ENCODE results near the gene SUPT6H. TPM values are rescaled to one million over a fixed set of nuclear protein-coding genes. Genes with fewer than 3 reads are reported as not detected.
"Not testable (repeated sequence)": the region's sequence is repeated elsewhere in the genome, so short reads cannot be mapped to it uniquely, and the experiment has no call there.

Gene SUPT6H
- total RNA-seq, 1 experiment from 2014 or later, result 52.7 TPM

DNA sequence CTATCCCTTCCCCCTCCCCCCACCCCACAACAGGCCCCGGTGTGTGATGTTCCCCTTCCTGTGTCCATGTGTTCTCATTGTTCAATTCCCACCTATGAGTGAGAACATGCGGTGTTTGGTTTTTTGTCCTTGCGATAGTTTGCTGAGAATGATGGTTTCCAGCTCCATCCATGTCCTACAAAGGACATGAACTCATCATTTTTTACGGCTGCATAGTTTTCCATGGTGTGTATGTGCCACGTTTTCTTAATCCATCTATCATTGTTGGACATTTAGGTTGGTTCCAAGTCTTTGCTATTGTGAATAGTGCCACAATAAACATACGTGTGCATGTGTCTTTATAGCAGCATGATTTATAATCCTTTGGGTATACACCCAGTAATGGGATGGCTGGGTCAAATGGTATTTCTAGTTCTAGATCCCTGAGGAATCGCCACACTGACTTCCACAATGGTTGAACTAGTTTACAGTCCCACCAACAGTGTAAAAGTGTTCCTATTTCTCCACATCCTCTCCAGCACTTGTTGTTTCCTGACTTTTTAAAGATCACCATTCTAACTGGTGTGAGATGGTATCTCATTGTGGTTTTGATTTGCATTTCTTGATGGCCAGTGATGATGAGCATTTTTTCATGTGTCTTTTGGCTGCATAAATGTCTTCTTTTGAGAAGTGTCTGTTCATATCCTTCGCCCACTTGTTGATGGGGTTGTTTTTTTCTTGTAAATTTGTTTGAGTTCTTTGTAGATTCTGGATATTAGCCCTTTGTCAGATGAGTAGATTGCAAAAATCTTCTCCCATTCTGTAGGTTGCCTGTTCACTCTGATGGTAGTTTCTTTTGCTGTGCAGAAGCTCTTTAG, 74.1 kb downstream of the SUPT6H start:
- DNase-seq (ENCODE audit: low spot score), result not testable (repeated sequence)

DNA sequence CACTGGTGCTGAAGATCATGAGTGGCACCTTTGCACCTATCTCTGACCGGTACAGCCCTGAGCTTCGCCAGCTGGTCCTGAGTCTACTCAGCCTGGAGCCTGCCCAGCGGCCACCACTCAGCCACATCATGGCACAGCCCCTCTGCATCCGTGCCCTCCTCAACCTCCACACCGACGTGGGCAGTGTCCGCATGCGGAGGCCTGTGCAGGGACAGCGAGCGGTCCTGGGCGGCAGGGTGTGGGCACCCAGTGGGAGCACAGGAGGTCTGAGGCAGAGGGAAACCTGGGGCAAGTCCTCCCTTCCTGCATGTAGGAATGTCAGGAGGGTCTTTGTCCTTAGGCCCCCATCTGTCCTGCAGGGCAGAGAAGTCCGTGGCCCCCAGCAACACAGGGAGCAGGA, 75.3 kb downstream of the SUPT6H start:
- DNase-seq (ENCODE audit: low spot score), result no peak

DNA sequence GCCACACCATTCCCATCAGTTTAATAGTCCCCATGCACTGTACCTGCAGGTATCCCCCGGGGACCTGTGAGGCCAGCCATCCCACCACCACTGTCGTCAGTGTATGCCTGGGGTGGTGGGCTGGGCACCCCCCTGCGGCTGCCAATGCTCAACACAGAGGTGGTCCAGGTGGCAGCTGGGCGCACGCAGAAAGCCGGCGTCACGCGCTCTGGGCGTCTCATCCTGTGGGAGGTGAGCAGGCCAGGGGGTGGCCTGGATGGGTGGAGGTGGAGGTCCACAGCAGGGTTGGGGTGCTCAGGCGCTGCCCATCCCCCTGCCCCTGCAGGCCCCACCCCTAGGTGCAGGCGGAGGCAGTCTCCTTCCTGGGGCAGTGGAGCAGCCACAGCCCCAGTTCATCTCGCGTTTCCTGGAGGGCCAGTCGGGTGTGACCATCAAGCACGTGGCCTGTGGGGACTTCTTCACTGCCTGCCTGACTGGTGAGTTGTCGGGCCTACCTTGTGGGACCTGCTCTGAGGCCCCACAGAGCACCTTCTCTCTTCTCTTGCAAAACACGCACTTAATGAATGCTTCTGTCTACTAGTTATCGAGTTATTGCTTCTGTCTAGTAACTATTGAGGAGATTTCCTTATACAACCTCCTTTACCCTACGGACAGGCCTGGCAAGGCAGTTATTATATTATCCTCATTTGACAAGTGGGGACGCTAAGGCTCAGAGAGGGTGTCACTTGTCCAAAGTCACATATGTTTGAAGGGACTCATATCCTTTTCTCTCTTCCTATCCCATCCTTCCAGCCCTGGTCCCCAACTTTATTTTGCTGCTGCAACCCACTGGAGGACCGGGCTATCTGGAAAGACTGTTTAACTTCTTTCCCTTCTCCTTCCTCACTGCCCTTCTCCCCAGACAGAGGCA, 76.0 kb downstream of the SUPT6H start:
- DNase-seq (ENCODE audit: low spot score), result no peak

DNA sequence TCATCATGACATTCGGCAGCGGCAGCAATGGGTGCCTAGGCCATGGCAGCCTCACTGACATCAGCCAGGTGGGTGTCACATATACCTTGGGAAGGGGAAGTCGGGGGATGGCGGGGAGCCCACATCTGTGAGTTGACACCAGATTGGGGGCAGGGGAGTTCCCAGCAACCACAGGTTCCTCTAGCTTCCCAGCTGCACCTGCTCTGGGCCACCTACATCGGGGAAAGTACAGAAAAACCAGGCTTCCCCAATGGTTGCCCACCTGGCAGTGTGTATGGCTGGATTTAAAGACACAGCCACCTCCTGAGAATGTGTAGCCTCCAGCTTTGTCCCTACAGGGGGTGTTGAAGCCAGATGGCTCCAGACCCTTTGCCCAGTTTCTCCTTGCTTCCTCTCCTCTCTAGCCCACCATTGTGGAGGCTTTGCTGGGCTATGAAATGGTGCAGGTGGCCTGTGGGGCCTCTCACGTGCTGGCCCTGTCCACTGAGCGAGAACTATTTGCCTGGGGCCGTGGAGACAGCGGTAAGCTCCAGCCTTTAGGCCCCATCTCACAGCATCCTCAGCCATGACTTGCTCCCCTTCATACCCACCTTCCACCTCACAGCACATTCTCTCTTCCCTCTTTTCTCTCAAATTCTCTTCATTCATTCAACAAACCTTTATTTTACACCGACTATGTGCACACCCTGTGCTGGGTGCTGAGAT, 76.8 kb downstream of the SUPT6H start:
- DNase-seq (ENCODE audit: low spot score), result no peak

DNA sequence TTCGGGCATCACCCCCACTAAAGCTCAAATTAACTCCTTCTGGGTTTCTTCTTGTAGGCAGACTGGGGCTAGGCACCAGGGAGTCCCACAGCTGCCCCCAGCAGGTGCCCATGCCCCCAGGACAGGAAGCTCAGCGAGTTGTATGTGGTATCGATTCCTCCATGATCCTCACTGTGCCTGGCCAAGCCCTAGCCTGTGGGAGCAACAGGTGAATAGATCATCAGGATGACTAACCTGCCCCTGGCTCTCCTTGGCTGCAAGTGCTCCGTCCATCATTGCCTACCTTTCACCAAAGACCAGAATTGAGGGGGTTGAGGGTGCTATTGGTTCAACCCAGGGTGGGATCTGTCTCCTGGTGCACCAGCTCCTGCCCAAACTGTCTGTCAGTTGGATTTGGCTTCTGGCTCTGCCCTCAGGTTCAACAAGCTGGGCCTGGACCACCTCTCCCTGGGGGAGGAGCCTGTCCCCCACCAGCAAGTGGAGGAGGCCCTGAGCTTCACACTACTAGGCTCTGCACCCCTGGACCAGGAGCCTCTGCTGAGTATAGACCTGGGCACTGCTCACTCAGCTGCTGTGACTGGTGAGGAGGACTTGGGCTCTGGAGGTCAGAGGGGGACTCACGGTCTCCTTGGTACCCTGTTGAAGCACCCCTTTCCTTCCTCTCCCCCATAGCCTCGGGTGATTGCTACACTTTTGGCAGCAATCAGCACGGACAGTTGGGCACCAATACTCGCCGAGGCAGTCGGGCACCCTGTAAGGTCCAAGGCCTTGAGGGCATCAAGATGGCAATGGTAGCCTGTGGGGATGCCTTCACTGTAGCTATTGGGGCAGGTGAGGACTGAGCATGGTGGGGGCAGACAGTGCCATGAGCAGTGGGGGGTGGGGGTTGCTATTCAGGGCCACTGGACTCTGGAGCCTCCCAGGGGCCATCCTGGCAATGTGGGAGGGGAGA, 78.7 kb downstream of the SUPT6H start:
- no peak for DNase-seq (ENCODE audit: low spot score)

DNA sequence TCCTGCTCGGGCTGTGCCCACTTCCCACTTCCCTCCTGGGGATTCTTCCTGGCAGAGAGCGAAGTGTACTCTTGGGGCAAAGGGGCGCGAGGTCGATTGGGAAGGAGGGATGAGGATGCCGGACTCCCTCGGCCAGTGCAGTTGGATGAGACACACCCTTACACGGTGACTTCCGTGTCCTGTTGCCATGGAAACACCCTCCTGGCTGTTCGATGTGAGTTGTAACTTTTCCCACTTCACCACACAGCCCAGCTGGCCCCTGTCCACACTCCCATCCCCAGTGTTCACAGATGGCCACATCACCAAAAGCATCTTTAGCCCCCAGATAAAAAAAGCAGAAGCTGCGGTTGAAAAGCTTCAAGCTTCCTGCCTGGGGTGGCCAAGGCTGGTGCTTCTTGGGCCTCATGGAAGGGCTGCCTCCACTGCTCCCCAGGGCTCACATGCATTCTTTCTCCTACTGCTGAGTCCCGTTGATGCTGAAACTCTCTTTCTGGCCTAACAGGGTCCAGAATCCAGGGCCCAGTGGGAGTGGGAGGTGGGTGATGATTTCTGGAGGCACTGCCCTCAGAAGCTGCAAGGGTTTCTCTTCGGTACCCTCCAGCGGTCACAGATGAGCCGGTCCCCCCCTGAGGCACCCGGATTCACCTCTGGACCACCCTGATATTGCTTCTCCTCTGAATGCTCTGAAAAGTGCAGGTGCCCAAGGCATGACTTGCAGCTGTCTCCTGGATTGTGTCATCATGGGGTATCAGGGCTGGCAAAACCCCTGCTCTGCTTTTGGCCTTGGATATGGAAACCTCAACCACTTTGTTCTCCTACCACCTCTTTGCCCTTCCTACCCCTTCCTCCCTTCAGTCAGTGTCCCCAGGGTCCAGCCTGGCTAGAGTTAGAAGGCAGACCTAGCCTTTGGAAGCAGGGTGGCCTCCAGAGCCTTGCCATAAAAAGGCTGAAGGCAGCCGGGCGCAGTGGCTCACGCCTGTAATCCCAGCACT, 79.6 kb downstream of the SUPT6H start:
- no peak for DNase-seq (ENCODE audit: low spot score)

DNA sequence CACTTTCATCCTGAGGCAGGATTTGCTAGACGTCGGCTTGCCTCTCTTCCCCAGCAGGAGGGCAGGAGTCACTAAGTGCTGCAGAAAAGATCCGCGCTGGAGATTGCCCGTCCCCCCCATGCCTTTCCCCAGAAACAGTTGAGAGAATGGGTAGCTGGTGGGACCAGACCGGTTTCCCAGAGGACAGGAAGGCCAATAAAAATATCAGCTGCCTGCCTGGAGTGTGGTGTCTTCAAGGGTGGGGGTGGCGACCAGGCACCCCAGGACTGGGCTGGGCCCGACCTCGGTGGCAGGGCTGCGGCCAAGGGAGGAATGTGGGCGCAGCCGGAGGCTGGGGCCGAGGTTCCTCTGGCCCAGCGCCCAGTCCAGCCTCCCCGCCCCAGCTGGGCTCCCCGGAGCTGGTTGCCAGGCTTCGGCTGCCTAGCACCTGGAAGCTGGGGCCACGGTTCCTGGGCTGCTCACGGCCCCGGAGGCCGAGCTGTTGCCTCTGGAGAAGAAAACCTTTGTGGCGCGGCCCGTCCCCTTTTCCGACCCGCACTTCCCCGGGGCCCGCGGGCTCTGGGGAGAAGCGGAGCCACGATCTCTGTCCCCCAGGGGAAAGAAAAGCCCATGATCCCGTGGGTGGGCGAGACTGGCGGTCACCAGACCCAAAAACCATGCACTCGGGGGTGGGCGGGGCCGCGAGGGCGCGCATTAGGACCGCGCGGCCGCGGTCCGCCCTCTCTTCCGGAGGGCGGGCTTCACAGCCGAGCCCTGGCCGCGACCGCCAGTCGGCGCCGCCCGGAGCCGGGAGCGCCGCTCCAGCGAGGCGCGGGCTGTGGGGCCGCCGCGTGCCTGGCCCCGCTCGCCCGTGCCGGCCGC, 81.5 kb downstream of the SUPT6H start, which contains the start of gene TRAF4:
Gene TRAF4, plus strand, starts transcription at position 769 of the 861 bp plus-strand sequence. CDS start 102 bp downstream, outside the sequence.
- DNase-seq (ENCODE audit: low spot score), result peak; percentile 98

DNA sequence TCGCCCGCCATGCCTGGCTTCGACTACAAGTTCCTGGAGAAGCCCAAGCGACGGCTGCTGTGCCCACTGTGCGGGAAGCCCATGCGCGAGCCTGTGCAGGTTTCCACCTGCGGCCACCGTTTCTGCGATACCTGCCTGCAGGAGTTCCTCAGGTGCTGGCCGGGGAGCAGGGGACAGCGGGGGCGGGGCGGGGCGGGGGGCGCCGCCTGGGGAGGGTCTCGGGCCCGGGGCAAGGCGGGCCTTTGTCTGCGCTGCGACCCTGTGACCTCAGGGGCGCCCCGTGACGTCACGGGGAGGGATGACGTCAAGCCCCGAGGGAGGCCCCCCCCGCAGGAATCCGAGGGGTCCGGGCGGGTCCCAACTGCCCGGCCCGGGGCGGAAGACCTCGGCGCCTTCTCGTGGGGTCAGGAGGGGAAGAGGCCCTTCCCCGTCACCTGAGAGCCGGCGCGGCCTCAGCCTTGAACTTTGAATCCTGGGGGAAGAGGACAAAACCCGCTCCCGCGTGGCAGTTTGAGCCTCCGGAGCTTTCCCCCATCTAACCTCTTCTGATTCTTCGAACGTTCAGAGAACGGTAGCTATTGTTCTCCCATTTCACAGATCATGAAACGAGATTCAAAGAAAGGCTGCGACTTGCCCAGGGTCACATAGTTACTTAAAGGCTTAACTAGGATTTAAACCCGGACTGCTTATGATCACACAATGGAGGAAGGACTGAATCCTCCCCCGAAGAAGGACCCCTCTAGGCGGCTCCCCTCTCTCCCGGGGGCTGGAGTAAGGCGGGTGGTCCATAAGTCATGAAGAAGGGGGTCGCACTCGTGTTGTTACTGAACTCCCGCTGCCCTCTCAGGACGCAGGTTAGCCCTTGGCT, 82.3 kb downstream of the SUPT6H start:
- peak; percentile 50 for DNase-seq (ENCODE audit: low spot score)

DNA sequence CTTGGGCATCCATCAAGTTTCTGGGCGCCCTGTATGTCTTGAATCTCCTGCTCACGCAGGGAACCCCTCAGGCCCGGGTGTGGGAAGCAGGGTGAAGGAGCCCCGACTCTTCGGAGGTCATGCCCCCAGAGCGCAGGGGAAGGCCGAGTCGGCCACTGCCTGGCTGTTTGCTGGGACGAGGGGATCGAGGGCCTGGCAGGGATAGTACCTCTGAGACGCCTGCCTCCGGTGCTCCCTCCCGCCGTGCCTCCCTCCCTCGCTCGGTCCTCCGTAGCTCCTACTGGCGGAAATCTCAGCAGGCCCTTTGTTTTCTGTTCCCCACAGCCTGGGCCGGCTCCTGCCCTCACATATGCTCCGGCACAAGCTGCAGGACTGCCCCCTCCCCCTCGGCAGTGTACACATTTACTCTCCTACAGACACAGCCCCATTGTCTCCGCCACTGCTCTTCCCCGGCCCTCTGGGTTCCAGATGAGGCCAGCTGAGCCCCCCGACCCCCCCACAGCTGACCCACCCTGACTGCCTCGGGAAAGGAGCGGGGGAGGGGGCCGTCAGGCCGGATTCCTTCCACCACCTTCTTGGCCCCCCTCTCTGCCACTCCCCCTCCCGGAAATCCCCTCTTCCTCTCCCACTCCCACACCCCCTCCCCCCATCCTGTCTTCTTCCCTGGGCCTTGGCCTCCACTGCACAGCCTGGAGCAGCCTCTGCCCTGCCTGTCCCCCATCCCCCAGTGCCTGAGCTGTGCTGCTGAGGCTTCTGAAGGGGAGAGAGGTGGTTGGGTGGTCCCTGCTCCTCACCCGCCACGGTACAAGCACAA, 83.2 kb downstream of the SUPT6H start:
- DNase-seq (ENCODE audit: low spot score), result peak; percentile 49

DNA sequence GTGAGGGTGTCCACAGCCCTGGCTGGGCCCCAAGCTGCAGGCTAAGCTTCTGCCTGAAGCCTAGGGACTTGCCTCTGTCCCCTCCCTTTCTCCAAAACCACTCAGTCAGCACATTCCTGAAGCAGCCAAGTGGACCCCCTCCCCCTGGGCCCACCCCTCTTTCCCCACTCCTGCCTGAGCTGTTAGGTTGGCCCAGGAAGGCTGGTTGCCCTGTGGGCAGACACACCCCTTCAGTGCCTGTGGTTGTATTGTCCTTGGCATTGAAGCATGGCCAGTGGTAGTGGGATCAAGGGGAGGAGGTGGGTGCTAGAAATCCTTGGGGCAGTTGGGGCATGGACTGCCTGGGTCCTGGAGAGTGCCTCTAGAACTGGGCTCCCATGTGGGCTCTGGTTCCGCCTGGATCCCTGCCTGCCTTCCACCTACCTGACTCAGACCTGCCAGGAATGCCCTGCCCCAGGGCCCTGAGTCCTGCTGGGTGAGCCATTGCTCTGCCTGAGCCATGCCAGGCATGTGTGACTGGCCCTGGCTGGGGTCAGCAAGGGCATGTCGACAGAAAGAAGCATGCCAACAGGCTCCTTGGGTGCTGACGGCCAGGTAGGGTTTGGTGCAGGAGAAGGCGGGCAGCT, 83.9 kb downstream of the SUPT6H start:
- peak; percentile 57 for DNase-seq (ENCODE audit: low spot score)

DNA sequence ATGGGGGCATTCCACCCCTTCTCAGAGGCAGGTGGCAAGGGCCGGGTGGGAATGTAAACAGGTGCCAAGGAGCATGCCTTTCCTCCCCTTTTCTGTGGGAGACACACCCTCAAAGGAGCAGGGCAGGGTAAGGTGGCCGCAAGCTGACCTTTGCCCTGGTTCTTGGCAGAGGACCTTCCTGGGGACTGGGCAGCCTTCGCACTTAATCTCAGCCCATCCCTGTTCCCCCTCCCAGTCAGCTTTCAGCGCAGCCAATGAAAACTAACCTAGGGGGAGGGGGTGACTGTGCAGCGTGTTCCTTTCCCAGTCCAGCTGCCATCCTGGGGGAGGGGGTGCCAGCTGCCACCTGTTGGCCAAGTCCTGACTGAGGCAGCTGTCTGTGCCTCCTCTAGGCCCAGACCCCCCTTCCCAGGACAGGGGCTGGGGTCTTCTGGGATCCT, 84.6 kb downstream of the SUPT6H start:
- DNase-seq (ENCODE audit: low spot score), result peak; percentile 51

DNA sequence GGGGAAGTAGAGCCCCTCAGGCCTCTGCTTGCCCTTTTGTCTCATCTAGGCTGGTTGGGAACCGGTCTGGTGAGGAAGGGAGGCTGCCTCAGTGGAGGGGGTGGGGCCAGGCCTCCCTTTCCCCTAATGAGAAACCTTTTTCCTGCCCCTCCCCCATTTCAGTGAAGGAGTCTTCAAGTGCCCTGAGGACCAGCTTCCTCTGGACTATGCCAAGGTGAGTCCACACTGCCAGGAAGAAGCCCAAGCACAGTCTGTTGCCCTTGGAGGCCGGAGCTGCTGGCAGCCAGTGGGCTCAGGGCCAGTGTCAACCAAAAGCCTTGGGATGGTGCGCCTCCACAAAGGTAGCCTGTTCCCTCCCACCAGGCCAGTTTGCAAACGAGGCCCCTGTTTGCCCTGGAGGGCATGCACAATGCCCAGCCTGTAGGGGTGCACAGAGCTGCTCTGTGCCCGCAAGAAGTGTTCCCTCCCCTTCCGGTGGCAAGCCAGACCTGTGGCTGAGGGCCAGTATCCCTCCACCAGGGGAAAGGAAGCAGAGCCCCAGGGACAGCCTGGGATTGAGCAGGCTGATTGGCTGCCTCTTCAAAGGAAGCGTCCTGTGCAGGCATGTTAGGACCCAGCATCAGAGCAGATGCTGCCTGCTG, 85.2 kb downstream of the SUPT6H start:
- DNase-seq (ENCODE audit: low spot score), result no peak

DNA sequence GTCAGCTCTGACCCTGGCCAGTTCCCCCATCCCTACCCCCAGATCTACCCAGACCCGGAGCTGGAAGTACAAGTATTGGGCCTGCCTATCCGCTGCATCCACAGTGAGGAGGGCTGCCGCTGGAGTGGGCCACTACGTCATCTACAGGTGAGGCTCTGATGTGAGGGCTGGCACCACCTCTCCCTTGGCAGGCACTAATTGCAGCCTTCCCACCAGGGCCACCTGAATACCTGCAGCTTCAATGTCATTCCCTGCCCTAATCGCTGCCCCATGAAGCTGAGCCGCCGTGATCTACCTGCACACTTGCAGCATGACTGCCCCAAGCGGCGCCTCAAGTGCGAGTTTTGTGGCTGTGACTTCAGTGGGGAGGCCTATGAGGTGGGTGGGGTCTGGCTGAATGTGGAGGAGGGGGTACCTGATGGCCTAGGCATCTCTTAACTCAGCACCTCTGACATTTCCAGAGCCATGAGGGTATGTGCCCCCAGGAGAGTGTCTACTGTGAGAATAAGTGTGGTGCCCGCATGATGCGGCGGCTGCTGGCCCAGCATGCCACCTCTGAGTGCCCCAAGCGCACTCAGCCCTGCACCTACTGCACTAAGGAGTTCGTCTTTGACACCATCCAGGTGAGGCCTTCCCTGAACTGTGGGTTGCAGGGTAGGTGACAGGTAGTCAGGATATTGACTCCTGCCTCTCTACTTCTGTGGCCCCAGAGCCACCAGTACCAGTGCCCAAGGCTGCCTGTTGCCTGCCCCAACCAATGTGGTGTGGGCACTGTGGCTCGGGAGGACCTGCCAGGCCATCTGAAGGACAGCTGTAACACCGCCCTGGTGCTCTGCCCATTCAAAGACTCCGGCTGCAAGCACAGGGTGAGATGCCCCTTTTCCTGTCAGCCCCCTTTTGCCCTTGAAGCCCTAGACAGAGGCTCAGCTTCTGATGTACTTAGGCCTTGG, 86.1 kb downstream of the SUPT6H start:
- no peak for DNase-seq (ENCODE audit: low spot score)

DNA sequence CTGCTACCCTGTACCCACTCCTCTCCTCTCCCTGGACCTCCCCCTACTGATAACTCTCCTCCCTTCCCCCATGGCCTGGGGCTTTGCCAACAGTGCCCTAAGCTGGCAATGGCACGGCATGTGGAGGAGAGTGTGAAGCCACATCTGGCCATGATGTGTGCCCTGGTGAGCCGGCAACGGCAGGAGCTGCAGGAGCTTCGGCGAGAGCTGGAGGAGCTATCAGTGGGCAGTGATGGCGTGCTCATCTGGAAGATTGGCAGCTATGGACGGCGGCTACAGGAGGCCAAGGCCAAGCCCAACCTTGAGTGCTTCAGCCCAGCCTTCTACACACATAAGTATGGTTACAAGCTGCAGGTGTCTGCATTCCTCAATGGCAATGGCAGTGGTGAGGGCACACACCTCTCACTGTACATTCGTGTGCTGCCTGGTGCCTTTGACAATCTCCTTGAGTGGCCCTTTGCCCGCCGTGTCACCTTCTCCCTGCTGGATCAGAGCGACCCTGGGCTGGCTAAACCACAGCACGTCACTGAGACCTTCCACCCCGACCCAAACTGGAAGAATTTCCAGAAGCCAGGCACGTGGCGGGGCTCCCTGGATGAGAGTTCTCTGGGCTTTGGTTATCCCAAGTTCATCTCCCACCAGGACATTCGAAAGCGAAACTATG, 87.0 kb downstream of the SUPT6H start:
- no peak for DNase-seq (ENCODE audit: low spot score)
